Esophagus squamous epithelium (tissue), 5 donors: ENCODE results near the gene TPM3. TPM values are rescaled to one million over a fixed set of nuclear protein-coding genes. Genes with fewer than 3 reads are reported as not detected.
A peak's percentile ranks its signal among the peaks of the same experiment; 100 is the strongest.

Experiments
- DNase-seq: peaks from one replicate; lab custom pipeline; 2025; lab: John Stamatoyannopoulos, UW
- H3K27ac ChIP-seq, 4 donors: fragments of 200-600 bp; sonication (generic); one replicate each; pipeline ENCODE4 v1.5.1; 2016 to 2019; ENCODE audit warnings: mild to moderate bottlenecking in 1 of 4
- H3K27me3 ChIP-seq, 4 donors: fragments of 200-600 bp; sonication (generic); 1 replicate in 3 of 4; 2 replicates in 1 of 4; pipeline versions ENCODE4 v1.5.1 to v1.6.0; 2017 to 2021; ENCODE audit warnings: antibody characterized with exemption in 1 of 4
- H3K36me3 ChIP-seq, 3 donors: fragments of 200-600 bp; sonication (generic); one replicate each; pipeline ENCODE4 v1.5.1; 2016 to 2019
- H3K4me1 ChIP-seq, 3 donors: fragments of 200-600 bp; sonication (generic); one replicate each; pipeline ENCODE4 v1.5.1; 2017 to 2019
- H3K4me3 ChIP-seq, 4 donors: fragments of 200-600 bp; sonication (generic); 1 replicate in 3 of 4; 2 replicates in 1 of 4; pipeline ENCODE4 v1.5.1; 2016 to 2019; ENCODE audit warnings: mild to moderate bottlenecking in 2 of 4, moderate library complexity in 1 of 4
- H3K9me3 ChIP-seq, 3 donors: fragments of 200-600 bp; sonication (generic); one replicate each; pipeline ENCODE4 v1.5.1; 2016 to 2019
- CTCF ChIP-seq, 6 experiments: fragments of 450-650 bp in 4 of 6; fragments of 200-600 bp in 2 of 6; sonication (generic) in 2 of 6; IDR thresholded peaks; one replicate each; pipeline ENCODE4 v1.5.1; 2016 to 2019; ENCODE audit warnings: antibody characterized with exemption in 6 of 6, mild to moderate bottlenecking in 4 of 6, moderate library complexity in 4 of 6
- POLR2A ChIP-seq, 4 donors: fragments of 450-650 bp; IDR thresholded peaks; one replicate each; pipeline ENCODE4 v1.6.1; 2017; ENCODE audit warnings: antibody characterized with exemption in 4 of 4, mild to moderate bottlenecking in 4 of 4, moderate library complexity in 3 of 4
- WGBS, 2 donors: methylation state at CpG; one replicate each; pipeline ENCODE4 v1.1.5; 2018; 5-methylcytosine and 5-hydroxymethylcytosine counted together
- intact Hi-C: fragments of 100-400 bp; cut with DNase I; formaldehyde crosslinking; loops from one replicate; pipeline ENCODE4 v1.15.0; 2022
- total RNA-seq, 4 donors: library from RNA; depleted of rRNA; stranded (reverse); fragments of >200 nt; gene quantifications; one replicate each; pipeline ENCODE4 v1.1.0, GENCODE V29; 2016
- donor health status: DM: yes; HTN: yes; CAD: no.

The TPM3 gene
- total RNA-seq, 4 donors from 2014 or later, result 216 to 387 (median 316) TPM

- H3K4me1 ChIP-seq, result peaks cover 18 to 67% (median 34%) of the 10 kb centered on the region in 3 donors
- no peak for TF ChIP-seq POLR2A (IDR thresholded peaks at IDR 0.05)
- no peak for TF ChIP-seq CTCF (IDR thresholded peaks at IDR 0.05)
- no peaks in the 10 kb centered on the region for H3K9me3 ChIP-seq
- WGBS, 2 donors, result 8 to 10% methylated on average over 5 of the region's 5 CpGs
- DNase-seq, result no peak
- H3K27me3 ChIP-seq, result no peaks in the 10 kb centered on the region
- peak overlapping the region; percentile 69 to 99 (median 90) for H3K4me3 ChIP-seq
- H3K27ac ChIP-seq, result peak overlapping the region; percentile 98 to 99 (median 98)
- intact Hi-C loops, result no loop called here
- peaks cover 0 to 47% (median 3%) of the 10 kb centered on the region in 3 donors for H3K36me3 ChIP-seq
These were observed 27.6 kb upstream of the TPM3 start for GRCh38 chr1:154219541-154219940.

- no peaks in the 10 kb centered on the region for H3K27me3 ChIP-seq
- peak overlapping the region in 2 of 4 donors; percentile 98 for H3K27ac ChIP-seq
- WGBS, 2 donors, result 36 to 58% methylated on average over 3 of the region's 3 CpGs
- H3K36me3 ChIP-seq, result peaks cover 0 to 57% (median 8%) of the 10 kb centered on the region in 3 donors
- peaks cover 18 to 58% (median 34%) of the 10 kb centered on the region in 3 donors for H3K4me1 ChIP-seq
- TF ChIP-seq POLR2A (IDR thresholded peaks at IDR 0.05) (no peak), CTCF (IDR thresholded peaks at IDR 0.05) (no peak)
- no peaks in the 10 kb centered on the region for H3K9me3 ChIP-seq
- intact Hi-C loops, result no loop called here
- H3K4me3 ChIP-seq, result peak overlapping the region in 3 of 4 donors; percentile 69 to 99 (median 94)
- no peak for DNase-seq
These were observed 26.6 kb upstream of the TPM3 start for GRCh38 chr1:154218545-154218944.

- H3K36me3 ChIP-seq, result peaks cover 21 to 100% (median 49%) of the 10 kb centered on the region in 3 donors
- no peak overlapping the region for H3K4me3 ChIP-seq
- no peak for DNase-seq
- H3K27me3 ChIP-seq, result no peaks in the 10 kb centered on the region
- no peaks in the 10 kb centered on the region for H3K9me3 ChIP-seq
- intact Hi-C loops, result no loop called here
- H3K4me1 ChIP-seq, result peaks cover 0 to 20% (median 5%) of the 10 kb centered on the region in 3 donors
- TF ChIP-seq POLR2A (IDR thresholded peaks at IDR 0.05) (no peak), CTCF (IDR thresholded peaks at IDR 0.05) (no peak)
- 88 to 100% methylated on average over 1 of the region's 1 CpG for WGBS, 2 donors
- H3K27ac ChIP-seq, result no peak overlapping the region
These were observed 21.4 kb upstream of the TPM3 start for GRCh38 chr1:154213274-154213673.

- DNase-seq, result no peak
- Histone ChIP-seq H3K4me1 (peaks cover 0 to 8% (median 0%) of the 10 kb centered on the region in 3 donors), H3K4me3 (no peak overlapping the region), H3K9me3 (no peaks in the 10 kb centered on the region), H3K27me3 (no peaks in the 10 kb centered on the region), H3K27ac (no peak overlapping the region), H3K36me3 (peaks cover 24 to 100% (median 56%) of the 10 kb centered on the region in 3 donors)
- 97 to 98% methylated on average over 10 of the region's 10 CpGs for WGBS, 2 donors
- TF ChIP-seq POLR2A (IDR thresholded peaks at IDR 0.05) (no peak), CTCF (IDR thresholded peaks at IDR 0.05) (no peak)
- intact Hi-C loops, result no loop called here
These were observed 20.2 kb upstream of the TPM3 start for GRCh38 chr1:154212083-154212482.

GRCh38 chr1:154208677-154209388 lies 16.9 kb upstream of the TPM3 start:
- intact Hi-C loops, result no loop called here
- 84 to 94% methylated on average over 5 of the region's 5 CpGs for WGBS, 2 donors
- TF ChIP-seq CTCF (IDR thresholded peaks at IDR 0.05) (no peak), POLR2A (IDR thresholded peaks at IDR 0.05) (no peak)

More at GRCh38 chr1:154208677-154209388, 16.9 kb upstream of the TPM3 start:
- no peaks in the 10 kb centered on the region for H3K4me1 ChIP-seq
- H3K27ac ChIP-seq, result no peak overlapping the region
- no peak overlapping the region for H3K4me3 ChIP-seq
- no peaks in the 10 kb centered on the region for H3K27me3 ChIP-seq
- H3K36me3 ChIP-seq, result peaks cover 30 to 93% (median 59%) of the 10 kb centered on the region in 3 donors
- no peak for DNase-seq
- no peaks in the 10 kb centered on the region for H3K9me3 ChIP-seq
